ENCODE results near the gene TRAPPC8.

Gene TRAPPC8

DNA sequence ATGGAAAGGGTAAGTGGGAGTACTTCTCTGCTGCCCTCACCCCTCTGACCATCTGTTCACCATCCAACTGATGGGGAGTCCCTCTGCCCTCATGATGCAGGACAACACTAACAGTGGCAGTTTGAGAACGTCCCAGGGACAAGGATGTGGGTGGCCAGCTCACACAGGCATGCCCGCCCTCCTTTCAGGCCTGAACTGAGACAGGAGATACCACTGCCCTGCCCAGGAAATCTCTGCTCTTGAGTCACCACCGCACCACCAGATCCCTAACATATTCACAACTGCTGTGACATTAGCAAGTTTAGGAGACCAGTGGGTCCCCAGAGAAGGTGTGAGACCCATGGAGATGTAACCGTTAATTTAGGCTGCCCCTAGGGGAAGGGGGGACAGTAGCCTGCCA lies 66.2 kb downstream of the TRAPPC8 start:
- H3K9ac ChIP-seq (ENCODE audit: low read length) = no peak overlapping the region
- no peaks in the 10 kb centered on the region for H4K20me1 ChIP-seq (ENCODE audit: insufficient read depth, low read length)
- no peaks in the 10 kb centered on the region for H3K79me2 ChIP-seq (ENCODE audit: insufficient read depth, low read length)
- TF ChIP-seq EZH2 (IDR thresholded peaks at IDR 0.05; ENCODE audit: borderline replicate concordance, low read length) (no peak), CTCF (IDR thresholded peaks at IDR 0.05; ENCODE audit: low read length) (no peak)
- H3K4me2 ChIP-seq (ENCODE audit: low read length) = no peak overlapping the region
- no peaks in the 10 kb centered on the region for H3K27me3 ChIP-seq (ENCODE audit: insufficient read depth, low read length)
- H3K36me3 ChIP-seq (ENCODE audit: insufficient read depth, low read length) = peaks cover 69% of the 10 kb centered on the region
- H3F3A ChIP-seq (ENCODE audit: insufficient read depth, low read length) = no peaks in the 10 kb centered on the region
- no peak overlapping the region for H3K4me3 ChIP-seq (ENCODE audit: low read depth, low read length, poor library complexity, severe bottlenecking)
- H3K9me2 ChIP-seq (ENCODE audit: low read depth, low read length) = no peaks in the 10 kb centered on the region
- no peak overlapping the region for H2AFZ ChIP-seq (ENCODE audit: low read length)
- H3K27ac ChIP-seq (ENCODE audit: low read depth, low read length, poor library complexity, severe bottlenecking) = no peak overlapping the region
- peaks cover 6% of the 10 kb centered on the region; the same call in 1 of the 2 replicates for H3K9me3 ChIP-seq (ENCODE audit: low read length)
- H3K4me1 ChIP-seq (ENCODE audit: insufficient read depth, low read length, severe bottlenecking) = no peaks in the 10 kb centered on the region

- H3K4me2 ChIP-seq (ENCODE audit: low read length) = no peak overlapping the region
- no peaks in the 10 kb centered on the region for H3K9me2 ChIP-seq (ENCODE audit: low read depth, low read length)
- no peaks in the 10 kb centered on the region for H3K79me2 ChIP-seq (ENCODE audit: insufficient read depth, low read length)
- no peaks in the 10 kb centered on the region for H3F3A ChIP-seq (ENCODE audit: insufficient read depth, low read length)
- TF ChIP-seq EZH2 (IDR thresholded peaks at IDR 0.05; ENCODE audit: borderline replicate concordance, low read length) (no peak), CTCF (IDR thresholded peaks at IDR 0.05; ENCODE audit: low read length) (no peak)
- no peak overlapping the region for H3K27ac ChIP-seq (ENCODE audit: low read depth, low read length, poor library complexity, severe bottlenecking)
- H3K4me1 ChIP-seq (ENCODE audit: insufficient read depth, low read length, severe bottlenecking) = no peaks in the 10 kb centered on the region
- H2AFZ ChIP-seq (ENCODE audit: low read length) = no peak overlapping the region
- H3K27me3 ChIP-seq (ENCODE audit: insufficient read depth, low read length) = no peaks in the 10 kb centered on the region
- H4K20me1 ChIP-seq (ENCODE audit: insufficient read depth, low read length) = no peaks in the 10 kb centered on the region
- peaks cover 55% of the 10 kb centered on the region for H3K36me3 ChIP-seq (ENCODE audit: insufficient read depth, low read length)
- H3K9ac ChIP-seq (ENCODE audit: low read length) = no peak overlapping the region
- H3K4me3 ChIP-seq (ENCODE audit: low read depth, low read length, poor library complexity, severe bottlenecking) = no peak overlapping the region
- H3K9me3 ChIP-seq (ENCODE audit: low read length) = peaks cover 1% of the 10 kb centered on the region; the same call in 1 of the 2 replicates
Measured at GRCh38 chr18:31875301-31875700, 67.6 kb downstream of the TRAPPC8 start.

- no peaks in the 10 kb centered on the region for H4K20me1 ChIP-seq (ENCODE audit: insufficient read depth, low read length)
- peaks cover 62% of the 10 kb centered on the region; the same call in 1 of the 2 replicates for H3K36me3 ChIP-seq (ENCODE audit: insufficient read depth, low read length)
- TF ChIP-seq CTCF (IDR thresholded peaks at IDR 0.05; ENCODE audit: low read length) (no peak), EZH2 (IDR thresholded peaks at IDR 0.05; ENCODE audit: borderline replicate concordance, low read length) (no peak)
- no peak overlapping the region for H3K9ac ChIP-seq (ENCODE audit: low read length)
- H3K4me1 ChIP-seq (ENCODE audit: insufficient read depth, low read length, severe bottlenecking) = no peaks in the 10 kb centered on the region
- H3K4me2 ChIP-seq (ENCODE audit: low read length) = no peak overlapping the region
- no peaks in the 10 kb centered on the region for H3K79me2 ChIP-seq (ENCODE audit: insufficient read depth, low read length)
- H3K27me3 ChIP-seq (ENCODE audit: insufficient read depth, low read length) = no peaks in the 10 kb centered on the region
- H2AFZ ChIP-seq (ENCODE audit: low read length) = no peak overlapping the region
- H3K27ac ChIP-seq (ENCODE audit: low read depth, low read length, poor library complexity, severe bottlenecking) = no peak overlapping the region
- H3F3A ChIP-seq (ENCODE audit: insufficient read depth, low read length) = no peaks in the 10 kb centered on the region; the same call in 1 of the 2 replicates
- H3K4me3 ChIP-seq (ENCODE audit: low read depth, low read length, poor library complexity, severe bottlenecking) = no peak overlapping the region
- no peaks in the 10 kb centered on the region for H3K9me2 ChIP-seq (ENCODE audit: low read depth, low read length)
- H3K9me3 ChIP-seq (ENCODE audit: low read length) = no peaks in the 10 kb centered on the region
Measured at GRCh38 chr18:31863103-31863502, 79.8 kb downstream of the TRAPPC8 start.
